Measurements from ENCODE around the gene ZNF324.
"Not testable (repeated sequence)": the region's sequence is repeated elsewhere in the genome, so short reads cannot be mapped to it uniquely, and the experiment has no call there.

Gene ZNF324

GRCh38 chr19:58500242-58500641 is 33.4 kb downstream of the ZNF324 start:
- no peak for DNase-seq

GRCh38 chr19:58507602-58508223 is 40.8 kb downstream of the ZNF324 start:
- DNase-seq, result not testable (repeated sequence)

DNA sequence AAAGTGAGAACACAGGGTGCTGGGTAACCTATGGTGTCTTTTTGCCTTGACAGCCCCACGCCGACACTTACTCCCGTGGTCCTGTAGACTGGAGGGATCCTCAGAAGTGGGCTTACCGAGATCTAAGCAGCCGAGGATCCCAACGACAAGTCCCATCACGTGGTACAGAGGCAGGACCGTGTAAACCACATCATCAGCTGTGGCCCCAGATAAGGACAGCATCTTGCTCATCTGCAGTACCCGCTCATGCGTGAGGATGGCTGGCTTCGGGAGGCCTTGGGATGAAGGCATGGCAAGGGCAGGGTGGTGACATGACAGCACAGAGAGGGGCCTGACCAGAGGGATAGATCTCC is 42.8 kb downstream of the ZNF324 start:
- no peak for DNase-seq

DNA sequence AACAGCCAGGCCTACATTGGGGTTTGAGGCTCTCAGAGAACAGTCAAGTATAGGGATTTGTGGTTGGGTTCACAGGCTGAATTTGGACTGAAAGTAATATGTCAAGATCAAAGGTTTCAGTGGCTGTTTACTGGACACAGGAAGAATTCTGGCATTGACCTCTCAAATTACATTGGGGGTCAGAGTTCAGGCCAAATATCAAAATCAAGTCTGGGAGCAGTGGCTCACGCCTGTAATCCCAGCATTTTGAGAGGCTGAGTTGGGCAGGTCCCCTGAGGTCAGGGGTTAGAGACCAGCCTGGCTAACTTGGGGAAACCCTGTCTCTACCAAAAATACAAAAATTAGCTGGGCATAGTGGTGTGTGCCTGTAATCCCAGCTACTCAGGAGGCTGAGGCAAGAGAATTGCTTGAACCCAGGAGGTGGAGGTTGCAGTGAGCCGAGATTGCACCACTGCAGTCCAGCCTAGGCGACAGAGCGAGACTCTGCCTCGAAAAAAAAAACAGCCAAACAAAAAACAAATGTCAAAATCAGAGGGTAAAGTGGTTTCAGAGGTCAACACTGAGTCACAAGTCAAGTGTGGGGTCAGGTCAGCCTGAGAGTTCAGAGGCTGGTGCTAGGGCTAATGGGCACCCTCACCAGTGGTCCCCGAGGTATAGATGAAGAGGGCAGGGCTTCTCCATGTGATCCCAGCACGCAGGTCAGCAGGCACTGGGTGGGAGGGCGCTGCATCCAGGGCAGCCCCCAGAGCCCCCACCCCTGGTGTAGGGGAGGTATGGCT is 43.4 kb downstream of the ZNF324 start:
- DNase-seq, result no peak

- no peak for DNase-seq
These were observed 44.7 kb downstream of the ZNF324 start, which contains the start of gene SLC27A5 for GRCh38 chr19:58511353-58512208. Gene SLC27A5, minus strand, starts transcription at chr19:58511992. Its CDS starts 37 bp downstream, at chr19:58511955.

GRCh38 chr19:58513213-58513693 is 46.4 kb downstream of the ZNF324 start:
- DNase-seq, result no peak

- DNase-seq, result peak; percentile 81
These were observed 47.0 kb downstream of the ZNF324 start for GRCh38 chr19:58513694-58514563.

DNA sequence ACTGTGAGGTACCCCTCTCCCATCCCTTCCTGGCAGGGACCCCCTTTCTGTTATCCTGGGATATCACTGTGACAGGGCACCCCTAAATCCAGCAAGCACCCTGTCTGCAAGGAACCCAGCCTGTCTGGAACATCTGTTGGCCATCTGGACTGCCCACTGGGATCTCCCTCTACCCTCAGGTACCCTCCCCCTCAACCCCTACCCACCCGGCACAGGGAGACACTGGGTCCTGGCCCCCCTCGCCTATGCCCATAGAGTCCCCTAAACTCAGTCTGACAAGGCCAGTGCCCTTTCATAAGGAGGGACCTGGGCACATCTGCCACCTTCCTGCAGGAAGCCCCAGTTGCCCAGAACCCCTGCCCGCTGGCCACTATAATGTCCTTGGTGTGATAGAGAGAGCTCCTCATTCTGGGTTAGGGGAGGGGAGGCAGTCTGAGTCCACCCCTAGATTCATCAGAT is 47.7 kb downstream of the ZNF324 start:
- no peak for DNase-seq

DNA sequence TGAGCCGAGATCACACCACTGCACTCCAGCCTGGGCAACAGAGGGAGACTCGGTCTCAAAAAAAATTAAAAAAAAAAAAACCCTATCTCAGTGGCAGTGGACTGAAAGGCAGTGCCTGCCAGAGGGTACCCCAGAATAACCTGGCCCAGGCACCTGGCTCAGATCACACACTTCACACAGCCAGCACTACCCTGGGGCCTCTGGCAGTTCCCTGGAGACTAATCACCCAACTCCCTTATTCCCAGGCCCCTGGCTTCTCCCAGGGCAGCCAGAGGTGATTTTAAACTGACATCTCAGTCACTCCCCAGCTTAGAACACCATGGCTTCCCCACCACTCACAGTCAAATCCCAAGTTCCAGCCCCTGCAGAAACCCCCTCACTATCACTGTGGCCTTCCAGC is 48.4 kb downstream of the ZNF324 start:
- DNase-seq, result no peak

DNA sequence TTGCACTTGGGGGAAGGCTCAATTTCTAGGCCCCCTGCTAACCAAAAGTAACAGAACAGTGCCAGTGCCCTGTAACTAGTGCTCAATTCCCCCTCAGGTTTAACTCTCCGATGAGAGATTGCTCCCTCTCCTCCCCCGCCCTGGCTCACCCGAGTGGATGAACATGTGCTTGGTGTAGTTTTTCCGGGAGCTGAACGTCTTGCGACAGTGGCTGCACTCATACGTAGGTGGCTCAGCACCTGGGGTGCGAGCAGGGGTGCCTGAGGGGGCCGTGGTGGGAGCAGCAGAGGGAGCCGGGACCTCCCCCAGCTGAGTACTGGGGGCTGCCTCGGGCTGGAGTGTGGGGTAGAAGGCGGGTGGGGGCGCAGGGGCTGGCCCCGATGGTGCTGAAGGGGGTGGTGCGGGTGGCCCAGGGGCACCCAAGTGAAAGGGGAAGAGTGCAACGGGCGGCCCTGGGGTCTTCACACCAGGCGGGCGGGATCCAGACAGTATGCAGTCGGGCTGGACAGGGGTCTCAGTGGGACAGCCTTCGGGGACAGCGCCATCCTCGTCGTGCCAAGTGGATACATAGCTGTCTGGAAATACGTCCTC is 49.5 kb downstream of the ZNF324 start:
- DNase-seq, result no peak

- no peak for DNase-seq
These were observed 50.3 kb downstream of the ZNF324 start for GRCh38 chr19:58516964-58517833.

GRCh38 chr19:58518256-58519086 is 51.6 kb downstream of the ZNF324 start:
- DNase-seq, result no peak

- peak; percentile 80 for DNase-seq
These were observed 52.1 kb downstream of the ZNF324 start for GRCh38 chr19:58519087-58519354.

DNA sequence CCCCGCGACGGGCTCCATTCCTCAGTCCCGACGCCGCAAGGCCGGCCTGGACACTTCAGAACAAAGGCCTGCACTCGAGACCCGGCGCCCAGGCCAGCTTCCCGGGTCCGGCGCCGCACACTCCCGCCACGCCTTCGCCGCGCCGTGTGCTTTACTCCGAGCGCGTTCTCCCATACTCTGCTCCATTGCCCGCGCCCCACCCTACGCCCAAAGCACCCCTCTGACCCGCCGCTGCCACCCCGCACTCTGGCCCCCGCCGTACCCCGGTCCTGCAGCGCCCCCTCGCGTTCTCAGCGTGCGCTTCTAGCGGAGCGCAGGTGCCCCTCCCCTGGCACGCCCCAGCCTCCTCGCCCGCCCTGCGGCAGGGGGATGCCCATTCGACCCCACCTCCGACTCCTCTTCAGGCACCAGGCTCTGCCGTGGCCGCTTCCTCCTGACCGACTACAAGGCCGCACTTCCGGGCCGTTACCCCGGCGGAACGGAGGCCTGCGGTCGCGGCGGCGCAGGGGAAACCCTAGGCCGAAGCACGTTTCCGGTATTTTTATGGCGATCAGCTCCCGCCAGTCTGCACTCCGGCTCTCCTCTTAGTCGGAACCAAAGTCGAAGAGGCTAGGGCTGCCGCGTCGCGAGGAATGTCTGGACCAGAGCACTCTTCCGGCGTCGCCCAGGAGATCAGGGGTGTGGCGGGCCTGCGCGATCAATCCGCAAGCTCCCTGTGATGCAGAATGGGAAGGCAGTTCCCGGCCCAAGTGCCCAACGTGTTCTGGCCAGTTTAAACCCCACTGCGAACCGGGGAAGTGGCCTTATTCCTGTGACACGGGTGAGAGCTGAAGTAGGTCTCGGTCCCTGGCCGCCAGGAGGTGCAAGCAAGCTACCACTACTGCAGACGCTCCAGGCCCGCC is 52.7 kb downstream of the ZNF324 start, which contains the start of gene ZBTB45:
TSS of gene ZBTB45 (minus strand) at position 456 of the 902 bp plus-strand sequence. CDS start 2,137 bp downstream, outside the sequence.
- DNase-seq, result peak; percentile 97

DNA sequence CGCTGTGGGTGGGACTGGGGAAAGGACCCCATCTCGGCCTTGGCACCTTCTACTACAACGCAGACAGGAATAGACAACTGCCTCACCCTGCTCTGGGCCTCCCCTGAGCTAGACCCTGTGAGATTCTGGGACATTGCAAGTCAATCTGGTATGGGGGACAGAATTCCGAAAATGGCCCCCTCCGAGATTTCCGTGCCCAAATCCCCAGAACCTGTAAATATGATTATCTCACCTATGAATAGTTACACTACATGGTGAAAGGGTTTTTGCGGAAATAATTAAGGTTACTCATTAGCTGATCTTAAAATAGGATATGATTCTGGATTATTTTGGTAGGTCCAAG is 53.3 kb downstream of the ZNF324 start:
- no peak for DNase-seq

DNA sequence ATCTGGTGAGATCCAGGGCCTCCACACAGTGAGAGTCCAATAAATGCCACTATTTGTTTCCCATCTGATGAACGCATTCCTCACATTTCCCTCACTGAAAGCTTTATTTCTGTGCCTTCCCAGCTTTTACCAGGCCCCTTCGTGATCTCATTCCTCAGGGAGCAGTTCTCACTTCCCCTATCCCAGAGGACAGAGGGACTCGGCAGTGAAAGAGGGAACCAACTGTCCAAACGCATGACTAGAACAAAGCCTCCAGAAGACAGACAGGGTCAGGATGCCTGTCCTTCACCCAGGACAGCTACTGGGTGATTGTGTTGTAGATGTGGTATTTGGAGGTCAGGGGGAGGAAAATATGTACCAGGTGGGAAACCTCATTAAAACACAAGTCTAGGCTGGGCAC is 54.8 kb downstream of the ZNF324 start:
- no peak for DNase-seq

- no peak for DNase-seq
These were observed 55.8 kb downstream of the ZNF324 start for GRCh38 chr19:58522709-58523108.
